ENCODE results near the gene RADIL.

The RADIL gene

GRCh38 chr7:4754433-4755010 lies 129.0 kb downstream of the RADIL start:
- no peak for DNase-seq (ENCODE audit: low spot score)

- peak; percentile 68 for DNase-seq (ENCODE audit: low spot score)
These were observed 129.7 kb downstream of the RADIL start for GRCh38 chr7:4753598-4754432.

GRCh38 chr7:4751398-4751947 lies 132.0 kb downstream of the RADIL start:
- DNase-seq (ENCODE audit: low spot score): no peak

- no peak for DNase-seq (ENCODE audit: low spot score)
These were observed 133.7 kb downstream of the RADIL start for GRCh38 chr7:4749798-4750197.

- no peak for DNase-seq (ENCODE audit: low spot score)
These were observed 134.2 kb downstream of the RADIL start for GRCh38 chr7:4749363-4749762.

Measured in cerebellar cortex (tissue), 1 donor.